GM19395 (cell line): ENCODE data around the gene CFAP73.

Experiments used
- ATAC-seq: cut with Tn5 transposase; IDR thresholded peaks from one replicate; pipeline ENCODE4 v1.9.1; 2021; ENCODE audit warnings: mild to moderate bottlenecking, moderate library complexity; ENCODE audit not compliant: unreplicated experiment

Gene CFAP73

GRCh38 chr12:113207613-113208040 is 58.1 kb downstream of the CFAP73 start:
- no peak for ATAC-seq

DNA sequence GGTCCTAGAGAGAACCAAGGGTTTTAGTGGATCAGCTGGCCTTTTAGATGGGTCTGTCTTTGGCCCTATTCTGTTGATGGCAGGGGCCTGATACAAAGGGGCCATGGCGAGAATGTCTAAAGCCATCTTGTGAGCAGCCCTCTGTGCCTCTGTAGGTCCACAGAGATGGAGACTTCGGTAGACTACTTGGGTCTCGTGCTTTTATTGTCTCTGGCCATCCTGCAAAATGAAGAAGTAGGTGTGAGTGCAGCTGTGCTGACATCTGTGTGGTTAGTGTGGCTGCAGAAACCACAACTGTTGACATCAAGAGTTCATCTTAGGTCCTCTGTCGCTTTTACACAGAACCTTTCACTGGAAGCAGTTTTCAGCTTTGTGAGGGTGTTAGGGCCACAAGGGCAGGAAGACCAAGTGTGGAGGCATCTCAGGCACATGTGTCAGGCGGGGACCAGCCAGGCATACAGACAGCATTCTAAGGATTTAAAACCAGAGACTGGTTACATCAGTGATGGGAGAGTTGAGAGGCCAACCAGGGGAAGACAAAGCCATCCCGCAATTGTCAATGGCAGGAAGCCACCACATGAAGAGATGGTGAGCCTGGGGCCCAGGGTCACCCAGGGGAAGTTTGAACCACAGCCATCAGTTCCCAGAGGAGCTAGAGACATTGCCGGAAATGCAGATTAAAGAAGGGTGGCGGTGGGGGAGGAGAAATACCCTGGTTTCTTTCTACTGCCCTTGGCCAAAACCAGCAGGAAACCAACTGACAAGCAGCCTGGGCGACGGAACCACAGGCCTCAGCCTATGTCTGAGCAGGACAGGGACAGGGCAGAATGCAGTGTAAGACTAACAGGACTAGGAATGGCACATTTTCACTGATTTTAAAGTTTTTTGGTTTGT is 58.8 kb downstream of the CFAP73 start:
- ATAC-seq = peak; percentile 81
